Astrocyte (in vitro differentiated cells and primary cell): Measurements from ENCODE around the gene KIAA1328. TPM values are rescaled to one million over a fixed set of nuclear protein-coding genes. Genes with fewer than 3 reads are reported as not detected.

Experiments used
- DNase-seq: peaks from one replicate; pipeline ENCODE4 v3.0.0-alpha.2; 2010; ENCODE audit warnings: low read depth
- FAIRE-seq: peaks from 2 replicates; lab custom pipeline; 2011; peaks lifted over from hg19 to GRCh38; lab: Jason Lieb, UNC
- H2AFZ ChIP-seq: 2 replicates; pipeline ENCODE4 v1.6.0; 2012; ENCODE audit warnings: low read depth, low read length, inconsistent platforms
- H3K27ac ChIP-seq: 2 replicates; pipeline ENCODE4 v1.5.1; 2011; ENCODE audit warnings: low read depth, low read length, inconsistent platforms
- H3K27me3 ChIP-seq: 2 replicates; pipeline ENCODE4 v1.6.0; 2011; ENCODE audit warnings: low read length, inconsistent platforms; ENCODE audit not compliant: insufficient read depth
- H3K36me3 ChIP-seq: 2 replicates; pipeline ENCODE4 v1.5.1; 2011; ENCODE audit warnings: low read length, inconsistent platforms; ENCODE audit not compliant: insufficient read depth
- H3K4me1 ChIP-seq: 2 replicates; pipeline ENCODE4 v1.5.1; 2011; ENCODE audit warnings: low read length, inconsistent platforms; ENCODE audit not compliant: insufficient read depth
- H3K4me2 ChIP-seq: 2 replicates; pipeline ENCODE4 v1.6.0; 2012; ENCODE audit warnings: low read length, inconsistent platforms
- H3K4me3 ChIP-seq: 2 replicates; pipeline ENCODE4 v1.5.1; 2011; ENCODE audit warnings: low read depth, mild to moderate bottlenecking, low read length, inconsistent platforms; ENCODE audit not compliant: insufficient read depth
- H3K79me2 ChIP-seq: 2 replicates; pipeline ENCODE4 v1.6.0; 2012; ENCODE audit warnings: mild to moderate bottlenecking, low read length, inconsistent platforms; ENCODE audit not compliant: insufficient read depth
- H3K9ac ChIP-seq: 2 replicates; pipeline ENCODE4 v1.6.0; 2012; ENCODE audit warnings: mild to moderate bottlenecking, low read length, inconsistent platforms
- H3K9me3 ChIP-seq: 2 replicates; pipeline ENCODE4 v1.5.1; 2012; ENCODE audit warnings: low read depth, mild to moderate bottlenecking, low read length, inconsistent platforms; ENCODE audit not compliant: insufficient read depth
- H4K20me1 ChIP-seq: 2 replicates; pipeline ENCODE4 v1.6.0; 2012; ENCODE audit warnings: low read length, inconsistent platforms; ENCODE audit not compliant: insufficient read depth
- H3K27ac Mint-ChIP-seq: one replicate; pipeline ENCODE4 v1.8.0; 2021; ENCODE audit warnings: mild to moderate bottlenecking, mixed read lengths; ENCODE audit not compliant: unreplicated experiment
- H3K27me3 Mint-ChIP-seq: one replicate; pipeline ENCODE4 v1.8.0; 2021; ENCODE audit warnings: low read depth, mixed read lengths; ENCODE audit not compliant: unreplicated experiment
- H3K36me3 Mint-ChIP-seq: one replicate; pipeline ENCODE4 v1.8.0; 2021; ENCODE audit warnings: low read depth, mixed read lengths; ENCODE audit not compliant: unreplicated experiment
- H3K4me1 Mint-ChIP-seq: one replicate; pipeline ENCODE4 v1.8.0; 2021; ENCODE audit warnings: low read depth, mixed read lengths; ENCODE audit not compliant: unreplicated experiment
- H3K4me3 Mint-ChIP-seq: one replicate; pipeline ENCODE4 v1.8.0; 2021; ENCODE audit warnings: mild to moderate bottlenecking, moderate library complexity, mixed read lengths; ENCODE audit not compliant: unreplicated experiment
- H3K9me3 Mint-ChIP-seq: one replicate; pipeline ENCODE4 v1.8.0; 2021; ENCODE audit warnings: mild to moderate bottlenecking, mixed read lengths; ENCODE audit not compliant: unreplicated experiment
- CTCF ChIP-seq: IDR thresholded peaks from 2 replicates; pipeline ENCODE4 v1.5.1; 2011; ENCODE audit warnings: low read depth, mild to moderate bottlenecking, inconsistent platforms, low read length, moderate library complexity; ENCODE audit not compliant: insufficient read depth
- EZH2 ChIP-seq: IDR thresholded peaks from 2 replicates; pipeline ENCODE4 v1.6.1; 2012; ENCODE audit warnings: mild to moderate bottlenecking, low read length, inconsistent platforms; ENCODE audit not compliant: insufficient read depth
- total RNA-seq: library from RNA; stranded (reverse); gene quantifications from 2 replicates; pipeline ENCODE4 v1.2.1, GENCODE V29; 2021

KIAA1328 gene
- total RNA-seq, 1 donor from 2014 or later, result 3.7 TPM

DNA sequence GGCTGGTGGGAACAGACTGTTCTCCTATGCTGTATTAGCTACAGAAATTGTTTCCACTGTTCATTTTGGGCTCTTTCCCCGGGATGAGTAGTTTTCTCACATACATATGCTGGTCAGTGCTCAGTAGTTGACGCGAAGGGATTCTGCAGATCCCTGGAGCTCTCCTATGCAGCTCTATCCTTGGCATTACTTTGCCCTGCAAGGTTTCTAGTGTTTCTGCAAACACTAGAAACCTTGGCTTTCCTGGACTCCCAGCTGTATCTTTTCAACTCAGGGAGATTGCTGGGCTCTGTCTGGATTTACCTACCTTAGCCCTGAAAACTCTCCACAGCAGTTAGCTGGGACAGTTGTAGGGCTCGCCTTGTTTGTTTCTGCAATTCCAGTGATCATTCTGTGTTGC, 10.9 kb downstream of the KIAA1328 start:
- Histone ChIP-seq H3K27ac (no peak overlapping the region), H3K4me2 (no peak overlapping the region), H3K36me3 (peaks cover 3% of the 10 kb centered on the region), H3K27me3 (no peaks in the 10 kb centered on the region), H3K4me1 (no peaks in the 10 kb centered on the region), H3K79me2 (no peaks in the 10 kb centered on the region), H2AFZ (no peak overlapping the region), H4K20me1 (no peaks in the 10 kb centered on the region), H3K9me3 (no peaks in the 10 kb centered on the region), H3K4me3 (no peak overlapping the region), H3K9ac (no peak overlapping the region)
- no peaks in the 10 kb centered on the region for H3K27me3 Mint-ChIP-seq
- no peak overlapping the region for H3K4me3 Mint-ChIP-seq
- no peak overlapping the region for H3K27ac Mint-ChIP-seq
- DNase-seq (no peak), FAIRE-seq (no peak)
- H3K4me1 Mint-ChIP-seq, result no peaks in the 10 kb centered on the region
- TF ChIP-seq CTCF (no peak), EZH2 (no peak)
- H3K9me3 Mint-ChIP-seq, result peaks cover 4% of the 10 kb centered on the region
- H3K36me3 Mint-ChIP-seq, result peaks cover 7% of the 10 kb centered on the region

DNA sequence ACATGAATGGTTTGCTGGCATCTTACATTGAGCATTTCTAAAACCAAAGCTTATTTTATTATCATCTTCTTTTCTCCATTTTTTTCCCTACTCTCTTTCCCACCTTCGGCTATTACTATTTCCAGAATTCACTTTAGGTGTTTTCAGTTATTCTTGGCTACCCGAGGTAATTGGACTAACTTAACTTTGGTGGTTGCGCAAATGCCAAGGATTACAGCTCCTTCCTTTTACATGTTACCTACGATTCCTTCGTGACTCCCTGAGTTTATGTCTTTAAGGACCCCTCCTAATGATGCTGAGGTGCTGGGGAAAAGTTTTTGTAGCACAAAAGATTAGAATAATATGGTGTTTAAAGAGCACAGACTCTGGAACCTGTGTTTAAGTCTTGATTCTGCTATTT, 14.3 kb downstream of the KIAA1328 start:
- DNase-seq (no peak), FAIRE-seq (no peak)
- Histone ChIP-seq H3K27ac (no peak overlapping the region), H3K79me2 (no peaks in the 10 kb centered on the region), H3K4me1 (no peaks in the 10 kb centered on the region), H3K36me3 (no peaks in the 10 kb centered on the region), H4K20me1 (no peaks in the 10 kb centered on the region), H3K9me3 (no peaks in the 10 kb centered on the region), H2AFZ (no peak overlapping the region), H3K4me2 (no peak overlapping the region), H3K9ac (no peak overlapping the region), H3K27me3 (no peaks in the 10 kb centered on the region), H3K4me3 (no peak overlapping the region)
- Mint-ChIP-seq H3K27me3 (no peaks in the 10 kb centered on the region), H3K4me3 (no peak overlapping the region), H3K36me3 (peaks cover 7% of the 10 kb centered on the region), H3K9me3 (peaks cover 4% of the 10 kb centered on the region), H3K4me1 (no peaks in the 10 kb centered on the region), H3K27ac (no peak overlapping the region)
- TF ChIP-seq EZH2 (no peak), CTCF (no peak)

DNA sequence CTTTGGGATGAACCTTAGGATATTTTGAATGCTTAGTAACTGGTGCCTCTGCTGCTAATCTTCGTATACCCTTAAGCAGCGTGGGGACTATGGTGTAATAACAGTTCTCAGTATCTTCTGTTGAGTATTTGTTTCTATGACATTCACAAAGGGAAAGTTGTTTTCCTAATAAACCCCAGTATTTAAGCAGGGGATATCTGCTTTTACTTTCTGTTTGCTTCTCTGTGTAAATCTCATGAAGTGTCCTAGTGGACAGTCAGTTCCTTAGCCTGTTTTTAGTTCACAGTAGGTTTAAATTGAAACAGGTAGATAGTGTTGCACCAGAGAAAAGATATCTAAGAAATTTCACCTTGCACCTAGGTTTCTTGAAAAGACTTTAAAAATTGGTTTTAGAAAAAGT, 14.9 kb downstream of the KIAA1328 start:
- no peak overlapping the region for H3K4me2 ChIP-seq
- TF ChIP-seq CTCF (no peak), EZH2 (no peak)
- FAIRE-seq, result no peak

More for the DNA sequence above, 14.9 kb downstream of the KIAA1328 start:
- DNase-seq, result no peak
- H3K36me3 Mint-ChIP-seq, result peaks cover 5% of the 10 kb centered on the region
- no peaks in the 10 kb centered on the region for H3K4me1 ChIP-seq
- no peak overlapping the region for H2AFZ ChIP-seq
- H3K36me3 ChIP-seq, result no peaks in the 10 kb centered on the region
- H3K9me3 Mint-ChIP-seq, result peaks cover 4% of the 10 kb centered on the region
- no peak overlapping the region for H3K27ac Mint-ChIP-seq
- H3K9ac ChIP-seq, result no peak overlapping the region
- H4K20me1 ChIP-seq, result no peaks in the 10 kb centered on the region
- H3K79me2 ChIP-seq, result no peaks in the 10 kb centered on the region
- H3K4me3 ChIP-seq, result no peak overlapping the region
- no peaks in the 10 kb centered on the region for H3K27me3 ChIP-seq
- no peaks in the 10 kb centered on the region for H3K9me3 ChIP-seq
- H3K27me3 Mint-ChIP-seq, result no peaks in the 10 kb centered on the region
- no peaks in the 10 kb centered on the region for H3K4me1 Mint-ChIP-seq
- no peak overlapping the region for H3K4me3 Mint-ChIP-seq
- no peak overlapping the region for H3K27ac ChIP-seq
